Measurements from ENCODE around the gene PDE3A.

Gene PDE3A

DNA sequence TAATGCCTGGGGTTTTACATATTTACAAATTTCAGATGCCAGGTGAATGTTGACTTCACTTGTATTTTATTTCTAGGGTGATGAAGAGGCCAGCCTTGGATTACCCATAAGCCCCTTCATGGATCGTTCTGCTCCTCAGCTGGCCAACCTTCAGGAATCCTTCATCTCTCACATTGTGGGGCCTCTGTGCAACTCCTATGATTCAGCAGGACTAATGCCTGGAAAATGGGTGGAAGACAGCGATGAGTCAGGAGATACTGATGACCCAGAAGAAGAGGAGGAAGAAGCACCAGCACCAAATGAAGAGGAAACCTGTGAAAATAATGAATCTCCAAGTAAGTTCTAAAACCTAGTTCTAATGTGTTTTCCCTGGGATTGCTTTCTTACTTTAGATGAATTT, 285.5 kb downstream of the PDE3A start:
- in situ Hi-C loops (cut with HindIII; ENCODE audit: low sequenced_read_pairs): no loop called here
- no peak for DNase-seq (ENCODE audit: low read depth)

DNA sequence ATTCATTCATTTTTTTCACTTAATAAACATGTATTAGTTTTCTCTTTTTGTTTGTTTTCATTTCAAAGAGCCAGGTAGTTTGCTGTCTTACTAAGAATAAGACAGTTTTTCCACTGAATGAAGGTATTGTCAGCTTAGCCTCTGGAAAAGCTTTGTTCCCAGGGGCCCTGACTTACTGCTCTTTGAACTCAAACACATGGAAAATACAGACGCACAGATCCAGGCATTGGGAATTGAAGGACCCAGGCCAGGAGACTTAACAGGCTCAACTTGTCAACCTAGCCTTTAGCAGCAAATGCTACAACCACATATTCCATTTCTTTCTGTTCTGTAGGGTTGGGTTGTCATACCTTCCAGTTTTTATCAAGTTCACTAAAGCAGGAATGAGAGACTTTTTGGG, 288.3 kb downstream of the PDE3A start:
- TF ChIP-seq, protein P1, sequence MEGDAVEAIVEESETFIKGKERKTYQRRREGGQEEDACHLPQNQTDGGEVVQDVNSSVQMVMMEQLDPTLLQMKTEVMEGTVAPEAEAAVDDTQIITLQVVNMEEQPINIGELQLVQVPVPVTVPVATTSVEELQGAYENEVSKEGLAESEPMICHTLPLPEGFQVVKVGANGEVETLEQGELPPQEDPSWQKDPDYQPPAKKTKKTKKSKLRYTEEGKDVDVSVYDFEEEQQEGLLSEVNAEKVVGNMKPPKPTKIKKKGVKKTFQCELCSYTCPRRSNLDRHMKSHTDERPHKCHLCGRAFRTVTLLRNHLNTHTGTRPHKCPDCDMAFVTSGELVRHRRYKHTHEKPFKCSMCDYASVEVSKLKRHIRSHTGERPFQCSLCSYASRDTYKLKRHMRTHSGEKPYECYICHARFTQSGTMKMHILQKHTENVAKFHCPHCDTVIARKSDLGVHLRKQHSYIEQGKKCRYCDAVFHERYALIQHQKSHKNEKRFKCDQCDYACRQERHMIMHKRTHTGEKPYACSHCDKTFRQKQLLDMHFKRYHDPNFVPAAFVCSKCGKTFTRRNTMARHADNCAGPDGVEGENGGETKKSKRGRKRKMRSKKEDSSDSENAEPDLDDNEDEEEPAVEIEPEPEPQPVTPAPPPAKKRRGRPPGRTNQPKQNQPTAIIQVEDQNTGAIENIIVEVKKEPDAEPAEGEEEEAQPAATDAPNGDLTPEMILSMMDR (IDR thresholded peaks at IDR 0.05; ENCODE audit: low read depth, low read length, missing control alignments): no peak
- H3K4me3 ChIP-seq (ENCODE audit: low read depth, low read length): no peak overlapping the region
- in situ Hi-C loops (cut with HindIII; ENCODE audit: low sequenced_read_pairs): no loop called here
- no peak for DNase-seq (ENCODE audit: low read depth)

More for the DNA sequence above, 285.5 kb downstream of the PDE3A start:
- TF ChIP-seq, protein P1 (IDR thresholded peaks at IDR 0.05; ENCODE audit: low read depth, low read length, missing control alignments): no peak
- no peak overlapping the region for H3K4me3 ChIP-seq (ENCODE audit: low read depth, low read length)

DNA sequence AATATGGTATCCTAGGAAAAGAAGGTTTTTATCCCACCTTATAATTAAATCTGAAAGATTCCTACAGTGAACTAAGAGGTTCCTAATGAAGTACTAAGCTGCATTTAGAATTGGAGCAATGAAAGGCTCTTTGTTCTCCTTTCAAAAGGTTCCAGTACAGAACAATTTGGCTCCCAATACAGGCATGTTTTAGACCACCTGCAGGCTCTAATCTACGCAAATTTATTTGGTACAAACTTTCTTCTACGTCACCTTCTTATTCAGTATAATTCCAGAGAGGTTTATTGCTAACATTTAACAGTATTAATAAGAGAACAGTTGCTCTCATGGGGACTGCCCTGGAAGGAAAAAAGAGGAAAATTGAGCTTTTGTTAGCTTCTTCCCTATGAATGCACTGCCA, 289.2 kb downstream of the PDE3A start:
- no peak overlapping the region for H3K4me3 ChIP-seq (ENCODE audit: low read depth, low read length)
- in situ Hi-C loops (cut with HindIII; ENCODE audit: low sequenced_read_pairs): no loop called here
- no peak for DNase-seq (ENCODE audit: low read depth)
- TF ChIP-seq, protein P1 (IDR thresholded peaks at IDR 0.05; ENCODE audit: low read depth, low read length, missing control alignments): no peak

DNA sequence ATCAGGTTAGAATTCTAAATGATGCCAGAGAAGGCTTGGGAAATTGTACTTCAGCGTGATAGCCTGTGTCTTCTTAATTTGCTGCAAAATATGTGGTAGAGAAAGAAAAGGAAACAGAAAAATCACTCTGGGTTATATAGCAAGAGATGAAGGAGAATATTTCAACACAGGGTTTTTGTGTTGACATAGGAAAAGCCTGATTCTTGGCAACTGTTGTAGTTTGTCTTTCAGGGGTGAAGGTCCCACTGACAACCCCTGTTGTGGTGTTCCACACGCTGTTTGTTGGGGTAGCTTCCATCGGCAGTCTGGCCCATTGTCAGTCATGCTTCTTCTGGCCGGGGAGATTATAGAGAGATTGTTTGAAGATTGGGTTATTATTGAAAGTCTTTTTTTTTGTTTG, 313.0 kb downstream of the PDE3A start:
- TF ChIP-seq, protein P1 (IDR thresholded peaks at IDR 0.05; ENCODE audit: low read depth, low read length, missing control alignments): no peak
- H3K4me3 ChIP-seq (ENCODE audit: low read depth, low read length): no peak overlapping the region
- in situ Hi-C loops (cut with HindIII; ENCODE audit: low sequenced_read_pairs): no loop called here
- no peak for DNase-seq (ENCODE audit: low read depth)

DNA sequence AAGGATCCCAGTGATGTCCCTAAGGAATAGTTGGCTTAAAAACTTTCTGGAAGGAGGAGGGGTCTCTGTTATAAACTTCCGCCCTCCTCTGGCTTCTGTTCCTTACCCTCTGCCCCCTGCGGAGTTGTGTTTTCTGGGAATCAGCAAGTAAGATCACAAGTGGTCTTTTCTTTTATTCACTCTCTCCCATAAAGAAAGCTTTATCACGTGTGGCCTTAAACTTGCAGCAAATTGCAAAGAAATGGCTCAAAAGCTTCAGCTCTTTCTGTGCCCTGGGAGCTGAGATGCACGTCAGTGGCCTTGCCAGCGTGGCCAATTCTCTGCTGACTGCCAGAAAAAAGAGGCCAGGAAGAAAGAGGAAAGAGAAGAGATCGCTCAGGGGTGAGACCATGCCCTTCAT, 326.9 kb downstream of the PDE3A start, which contains the start of gene SLCO1C1:
Gene SLCO1C1 (plus strand): TSS at position 101 of the 400 bp plus-strand sequence. CDS start 4,245 bp downstream, outside the sequence.
- TF ChIP-seq, protein P1 (IDR thresholded peaks at IDR 0.05; ENCODE audit: low read depth, low read length, missing control alignments): no peak
- no peak for DNase-seq (ENCODE audit: low read depth)
- H3K4me3 ChIP-seq (ENCODE audit: low read depth, low read length): no peak within 1 kb of the TSS
- in situ Hi-C loops (cut with HindIII; ENCODE audit: low sequenced_read_pairs): no loop called here

DNA sequence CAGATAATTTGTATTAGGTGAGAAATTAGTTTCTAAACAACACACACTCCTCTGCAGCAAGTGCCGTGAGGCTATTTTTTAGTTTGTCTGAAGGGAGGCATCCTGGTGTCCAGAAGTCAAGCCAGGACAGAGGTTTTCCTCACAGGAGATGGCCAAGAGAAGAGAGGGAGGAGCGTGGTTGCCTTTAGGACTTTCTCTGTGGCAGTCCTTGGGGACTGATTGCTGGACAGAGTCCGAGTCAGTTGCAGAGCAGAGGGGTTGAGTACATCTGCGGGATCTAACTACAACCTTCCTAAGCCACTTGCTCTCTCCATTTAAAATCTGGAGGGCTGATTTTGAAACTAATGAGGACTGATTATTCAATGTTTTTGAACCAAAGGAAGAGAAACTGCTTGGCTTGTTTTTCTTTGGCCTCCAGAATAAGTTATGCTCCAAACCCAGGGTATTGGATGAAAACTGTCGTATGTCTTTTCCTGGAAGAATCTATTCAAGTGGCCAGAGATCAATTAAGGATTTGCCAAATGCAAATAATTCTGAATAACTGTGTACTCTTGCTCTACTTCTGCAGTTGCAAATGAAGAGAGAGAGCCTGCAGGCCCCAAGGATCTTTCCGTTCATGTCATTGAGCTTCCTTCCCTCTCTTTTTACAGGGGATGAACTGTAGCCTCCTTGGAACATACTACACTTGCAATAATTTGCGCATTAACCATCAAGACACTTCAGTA, 328.0 kb downstream of the PDE3A start:
- in situ Hi-C loops (cut with HindIII; ENCODE audit: low sequenced_read_pairs): no loop called here
- no peak overlapping the region for H3K4me3 ChIP-seq (ENCODE audit: low read depth, low read length)
- DNase-seq (ENCODE audit: low read depth): no peak
- TF ChIP-seq, protein P1 (IDR thresholded peaks at IDR 0.05; ENCODE audit: low read depth, low read length, missing control alignments): no peak

Measured in astrocyte of the cerebellum (primary cell).